H9 (cell line): ENCODE data around the gene SLC4A11. TPM values are rescaled to one million over a fixed set of nuclear protein-coding genes. Genes with fewer than 3 reads are reported as not detected.

Source experiments
- DNase-seq: peaks from one replicate; pipeline ENCODE4 v3.0.0-alpha.2; 2017
- H2AFZ ChIP-seq: one replicate; pipeline ENCODE4 v1.6.1; 2013; ENCODE audit warnings: mild to moderate bottlenecking, low read length, control low read depth, moderate library complexity
- H2AK5ac ChIP-seq: 2 replicates; pipeline ENCODE4 v1.6.1; 2013; ENCODE audit warnings: low read length, control low read depth, mixed read lengths; ENCODE audit not compliant: insufficient read length
- H2BK120ac ChIP-seq: one replicate; pipeline ENCODE4 v1.6.1; 2013; ENCODE audit warnings: low read depth, mild to moderate bottlenecking, low read length, control low read depth, inconsistent platforms; ENCODE audit not compliant: poor library complexity, severe bottlenecking
- H2BK12ac ChIP-seq: 2 replicates; pipeline ENCODE4 v1.6.1; 2013; ENCODE audit warnings: low read length, control low read depth, mixed read lengths, low read depth; ENCODE audit not compliant: insufficient read length
- H2BK15ac ChIP-seq: 2 replicates; pipeline ENCODE4 v1.6.1; 2013; ENCODE audit warnings: low read depth, low read length, control low read depth
- H2BK20ac ChIP-seq: one replicate; pipeline ENCODE4 v1.6.1; 2013; ENCODE audit warnings: low read depth, mild to moderate bottlenecking, low read length, control low read depth, inconsistent platforms; ENCODE audit not compliant: poor library complexity, severe bottlenecking
- H2BK5ac ChIP-seq: 2 replicates; pipeline ENCODE4 v1.6.1; 2013; ENCODE audit warnings: low read length, control low read depth, mixed read lengths; ENCODE audit not compliant: insufficient read length
- H3K14ac ChIP-seq: 2 replicates; pipeline ENCODE4 v1.6.1; 2013; ENCODE audit warnings: low read length, control low read depth; ENCODE audit not compliant: insufficient read depth
- H3K18ac ChIP-seq: 2 replicates; pipeline ENCODE4 v1.6.1; 2013; ENCODE audit warnings: low read depth, mild to moderate bottlenecking, mixed read lengths, low read length, control low read depth; ENCODE audit not compliant: insufficient read length
- H3K23ac ChIP-seq: 2 replicates; pipeline ENCODE4 v1.6.1; 2013; ENCODE audit warnings: low read length, control low read depth, mixed read lengths, low read depth; ENCODE audit not compliant: insufficient read length
- H3K23me2 ChIP-seq: 2 replicates; pipeline ENCODE4 v1.6.1; 2013; ENCODE audit warnings: low read depth, mild to moderate bottlenecking, mixed read lengths, low read length, control low read depth; ENCODE audit not compliant: insufficient read length, poor library complexity, severe bottlenecking
- H3K27ac ChIP-seq: 2 replicates; pipeline ENCODE4 v1.5.1; 2013; ENCODE audit warnings: low read length, control low read depth, mixed read lengths, low read depth; ENCODE audit not compliant: insufficient read length
- H3K27me3 ChIP-seq: 2 replicates; pipeline ENCODE4 v1.6.1; 2013; ENCODE audit warnings: low read length, control low read depth, inconsistent platforms; ENCODE audit not compliant: insufficient read depth
- H3K4ac ChIP-seq: 2 replicates; pipeline ENCODE4 v1.6.1; 2013; ENCODE audit warnings: low read depth, mild to moderate bottlenecking, control low read depth, inconsistent platforms, low read length, moderate library complexity
- H3K4me1 ChIP-seq: 2 replicates; pipeline ENCODE4 v1.6.1; 2013; ENCODE audit warnings: low read length, control low read depth, inconsistent platforms; ENCODE audit not compliant: insufficient read depth
- H3K4me2 ChIP-seq: 2 replicates; pipeline ENCODE4 v1.6.1; 2013; ENCODE audit warnings: low read length, control low read depth, mixed read lengths; ENCODE audit not compliant: insufficient read length, insufficient read depth
- H3K56ac ChIP-seq: 2 replicates; pipeline ENCODE4 v1.6.1; 2013; ENCODE audit warnings: low read depth, mild to moderate bottlenecking, mixed read lengths, low read length, control low read depth; ENCODE audit not compliant: insufficient read length
- H3K79me1 ChIP-seq: 2 replicates; pipeline ENCODE4 v1.6.1; 2013; ENCODE audit warnings: low read depth, mild to moderate bottlenecking, moderate library complexity, low read length, control low read depth, inconsistent platforms; ENCODE audit not compliant: insufficient read depth, poor library complexity, severe bottlenecking
- H3K79me2 ChIP-seq: 2 replicates; pipeline ENCODE4 v1.6.1; 2013; ENCODE audit warnings: low read length, control low read depth, inconsistent platforms; ENCODE audit not compliant: insufficient read depth
- H3K9ac ChIP-seq: 2 replicates; pipeline ENCODE4 v1.6.1; 2013; ENCODE audit warnings: low read length, control low read depth, mixed read lengths; ENCODE audit not compliant: insufficient read length; ENCODE audit errors: extremely low read depth
- H3K9me3 ChIP-seq: one replicate; pipeline ENCODE4 v1.6.1; 2013; ENCODE audit warnings: low read depth, low read length, inconsistent platforms; ENCODE audit not compliant: control insufficient read depth
- H3T11ph ChIP-seq: one replicate; pipeline ENCODE4 v1.6.1; 2013; ENCODE audit warnings: mild to moderate bottlenecking, low read length, control low read depth, inconsistent platforms
- H4K20me1 ChIP-seq: one replicate; pipeline ENCODE4 v1.6.1; 2013; ENCODE audit not compliant: control insufficient read depth, insufficient read length, insufficient read depth
- H4K5ac ChIP-seq: 2 replicates; pipeline ENCODE4 v1.6.1; 2013; ENCODE audit warnings: low read depth, mild to moderate bottlenecking, mixed read lengths, low read length, control low read depth; ENCODE audit not compliant: insufficient read length
- H4K8ac ChIP-seq: replicated peaks from 2 replicates; pipeline ENCODE4 v1.6.1; 2013; ENCODE audit warnings: low read length, control low read depth, mixed read lengths, low read depth; ENCODE audit not compliant: insufficient read length
- H4K91ac ChIP-seq: 2 replicates; pipeline ENCODE4 v1.6.1; 2013; ENCODE audit warnings: low read depth, mild to moderate bottlenecking, moderate library complexity, mixed read lengths, low read length, control low read depth; ENCODE audit not compliant: insufficient read length
- H3K27ac Mint-ChIP-seq, 3 experiments: 2 replicates in 2 of 3; 3 replicates in 1 of 3; pipeline ENCODE4 v1.8.0; 2020 to 2021; ENCODE audit warnings: mixed read lengths in 3 of 3, mild to moderate bottlenecking in 1 of 3, moderate library complexity in 1 of 3
- H3K27me3 Mint-ChIP-seq: 2 replicates; pipeline ENCODE4 v1.8.0; 2021; ENCODE audit warnings: low read depth, mild to moderate bottlenecking, moderate library complexity, mixed read lengths
- H3K36me3 Mint-ChIP-seq, 3 experiments: 2 replicates in 2 of 3; 3 replicates in 1 of 3; pipeline ENCODE4 v1.8.0; 2020 to 2021; ENCODE audit warnings: low read depth in 3 of 3, mixed read lengths in 3 of 3; ENCODE audit not compliant: insufficient read depth in 1 of 3
- H3K4me1 Mint-ChIP-seq, 2 experiments: 2 replicates each; pipeline ENCODE4 v1.8.0; 2020; ENCODE audit warnings: mixed read lengths in 2 of 2
- H3K4me3 Mint-ChIP-seq, 2 experiments: 2 replicates in 1 of 2; 3 replicates in 1 of 2; pipeline ENCODE4 v1.8.0; 2020 to 2021; ENCODE audit warnings: mild to moderate bottlenecking in 2 of 2, mixed read lengths in 2 of 2, moderate library complexity in 1 of 2
- H3K9me3 Mint-ChIP-seq, 2 experiments: 2 replicates in 1 of 2; 3 replicates in 1 of 2; pipeline ENCODE4 v1.8.0; 2020; ENCODE audit warnings: mild to moderate bottlenecking in 2 of 2, mixed read lengths in 2 of 2, moderate library complexity in 1 of 2
- WGBS: extraction: QIAGEN DNeasy Blood & Tissue Kit; methylation state at CpG from one replicate; pipeline ENCODE4 v1.1.7; 2013; ENCODE audit warnings: missing lambda C conversion rate, low lambda C conversion rate, mixed read lengths; ENCODE audit not compliant: insufficient read length; ENCODE audit errors: extremely low coverage; 5-methylcytosine and 5-hydroxymethylcytosine counted together
- total RNA-seq: library from RNA; stranded (reverse); gene quantifications from 2 replicates; pipeline ENCODE4 v1.2.1, GENCODE V29; 2021
- TF ChIP-seq, protein P1 (sequence below): fragments of 200-600 bp; sonication (generic); conservative IDR thresholded peaks from 3 replicates; pipeline ENCODE4 v1.8.0; 2021; ENCODE audit warnings: antibody characterized with exemption, mild to moderate bottlenecking

The SLC4A11 gene
- total RNA-seq, 1 experiment from 2014 or later = 29.4 TPM

DNA sequence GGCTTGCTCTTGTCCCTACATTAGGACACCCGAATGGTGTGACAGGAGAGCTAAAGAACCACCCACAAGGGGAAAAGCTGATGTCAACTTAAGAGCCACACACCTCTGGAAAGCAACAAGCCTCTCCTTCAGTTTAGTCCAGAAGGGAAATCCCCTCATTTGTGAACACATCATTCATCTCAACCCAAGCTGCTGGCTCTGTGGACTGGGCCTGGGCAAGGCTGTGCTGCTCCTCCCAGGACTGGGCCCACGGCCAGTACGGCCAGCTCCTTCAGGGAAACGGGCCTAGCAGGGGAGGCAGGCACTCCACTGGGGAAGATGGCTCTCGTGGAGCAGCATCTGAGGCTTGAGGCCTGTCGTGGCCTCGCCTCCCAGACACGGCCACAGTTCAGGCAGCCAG lies 12.8 kb upstream of the SLC4A11 start:
- H3K23ac ChIP-seq = no peak overlapping the region
- no peak overlapping the region for H3K27ac ChIP-seq
- H3K56ac ChIP-seq = no peak overlapping the region
- no peak overlapping the region for H3K4me2 ChIP-seq
- H3K9ac ChIP-seq = no peak overlapping the region
- no peaks in the 10 kb centered on the region for H4K20me1 ChIP-seq
- H3K4ac ChIP-seq = no peak overlapping the region
- no peak overlapping the region for H2BK12ac ChIP-seq
- no peak overlapping the region for H2AFZ ChIP-seq
- Mint-ChIP-seq H3K9me3 (no peaks in the 10 kb centered on the region), H3K36me3 (peaks cover 0 to 7% (median 0%) of the 10 kb centered on the region in 3 experiments; a peak in 3 of 7 replicates), H3K27me3 (peaks cover 28% of the 10 kb centered on the region), H3K4me1 (peaks cover 13 to 16% of the 10 kb centered on the region in 2 experiments), H3K27ac (no peak overlapping the region), H3K4me3 (no peak overlapping the region)
- no peak overlapping the region for H2BK5ac ChIP-seq
- H3K79me2 ChIP-seq = no peaks in the 10 kb centered on the region
- H3K4me1 ChIP-seq = no peaks in the 10 kb centered on the region; the same call in 1 of the 2 replicates
- H3K9me3 ChIP-seq = no peaks in the 10 kb centered on the region
- no peak overlapping the region for H4K91ac ChIP-seq
- H3K79me1 ChIP-seq = no peaks in the 10 kb centered on the region
- peaks cover 8% of the 10 kb centered on the region for H3K23me2 ChIP-seq
- no peaks in the 10 kb centered on the region; the same call in 1 of the 2 replicates for H3K27me3 ChIP-seq
- H2AK5ac ChIP-seq = no peak overlapping the region
- no peak overlapping the region for H4K5ac ChIP-seq
- WGBS = no CpG with 5 or more reads among the region's 8 CpGs
- H3K18ac ChIP-seq = no peak overlapping the region
- H2BK15ac ChIP-seq = no peak overlapping the region
- H3K14ac ChIP-seq = no peak overlapping the region
- H4K8ac ChIP-seq = no peak overlapping the region
- H3T11ph ChIP-seq = no peak overlapping the region
- no peak overlapping the region for H2BK20ac ChIP-seq
- no peak for DNase-seq
- TF ChIP-seq, protein P1, sequence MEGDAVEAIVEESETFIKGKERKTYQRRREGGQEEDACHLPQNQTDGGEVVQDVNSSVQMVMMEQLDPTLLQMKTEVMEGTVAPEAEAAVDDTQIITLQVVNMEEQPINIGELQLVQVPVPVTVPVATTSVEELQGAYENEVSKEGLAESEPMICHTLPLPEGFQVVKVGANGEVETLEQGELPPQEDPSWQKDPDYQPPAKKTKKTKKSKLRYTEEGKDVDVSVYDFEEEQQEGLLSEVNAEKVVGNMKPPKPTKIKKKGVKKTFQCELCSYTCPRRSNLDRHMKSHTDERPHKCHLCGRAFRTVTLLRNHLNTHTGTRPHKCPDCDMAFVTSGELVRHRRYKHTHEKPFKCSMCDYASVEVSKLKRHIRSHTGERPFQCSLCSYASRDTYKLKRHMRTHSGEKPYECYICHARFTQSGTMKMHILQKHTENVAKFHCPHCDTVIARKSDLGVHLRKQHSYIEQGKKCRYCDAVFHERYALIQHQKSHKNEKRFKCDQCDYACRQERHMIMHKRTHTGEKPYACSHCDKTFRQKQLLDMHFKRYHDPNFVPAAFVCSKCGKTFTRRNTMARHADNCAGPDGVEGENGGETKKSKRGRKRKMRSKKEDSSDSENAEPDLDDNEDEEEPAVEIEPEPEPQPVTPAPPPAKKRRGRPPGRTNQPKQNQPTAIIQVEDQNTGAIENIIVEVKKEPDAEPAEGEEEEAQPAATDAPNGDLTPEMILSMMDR = no peak
- H2BK120ac ChIP-seq = no peak overlapping the region
